Raji (cell line): ENCODE measurements around the gene ZNF722.

Experiments used
- POLR2A ChIP-seq: IDR thresholded peaks from 2 replicates; pipeline ENCODE4 v1.6.1; 2011; ENCODE audit warnings: low read depth, low read length, control low read depth; ENCODE audit not compliant: insufficient read depth

ZNF722 gene

DNA sequence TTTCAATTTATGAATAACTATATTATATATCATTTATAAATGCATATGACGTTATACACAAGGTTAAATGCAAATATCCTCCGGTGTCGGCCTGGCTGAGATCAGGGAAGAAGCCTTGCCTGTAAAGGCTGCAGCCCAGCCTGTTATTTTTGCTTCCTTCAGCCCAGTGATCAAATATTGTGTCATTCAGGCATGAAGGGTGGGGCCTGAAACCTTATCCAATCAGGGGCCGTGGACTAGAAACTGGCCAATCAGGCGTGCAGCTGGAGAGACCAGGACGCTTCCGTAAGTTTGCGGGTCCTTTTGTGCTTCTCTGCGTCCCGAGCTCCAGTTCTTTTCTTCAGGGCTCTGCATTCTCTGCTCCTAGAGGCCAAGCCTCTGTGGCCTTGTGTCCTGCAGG lies at the start of gene ZNF722:
Gene ZNF722 (plus strand): TSS at position 301 of the 400 bp plus-strand sequence. CDS start 113 bp downstream, outside the sequence.
- TF ChIP-seq POLR2A = no peak

DNA sequence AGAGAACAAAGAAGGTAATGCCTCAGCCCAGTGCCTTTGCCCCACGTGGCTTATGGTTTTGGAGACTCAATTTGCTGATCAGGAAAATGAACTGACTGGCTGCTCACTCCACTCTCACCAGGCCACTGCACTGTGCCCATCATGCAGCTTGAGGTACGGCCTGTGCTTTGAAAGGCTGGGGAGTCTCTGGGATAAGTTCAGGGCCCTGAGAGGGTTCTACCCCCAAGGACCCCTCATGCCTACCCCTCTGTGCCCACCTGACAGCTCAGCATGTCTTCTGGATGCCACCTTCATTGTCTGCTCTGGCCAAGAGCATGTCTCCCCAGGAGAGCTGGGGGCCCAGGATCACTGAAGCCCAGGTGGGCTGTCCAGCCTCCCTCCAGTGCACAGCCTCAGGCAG lies 45.5 kb upstream of the ZNF722 start:
- TF ChIP-seq POLR2A = no peak

DNA sequence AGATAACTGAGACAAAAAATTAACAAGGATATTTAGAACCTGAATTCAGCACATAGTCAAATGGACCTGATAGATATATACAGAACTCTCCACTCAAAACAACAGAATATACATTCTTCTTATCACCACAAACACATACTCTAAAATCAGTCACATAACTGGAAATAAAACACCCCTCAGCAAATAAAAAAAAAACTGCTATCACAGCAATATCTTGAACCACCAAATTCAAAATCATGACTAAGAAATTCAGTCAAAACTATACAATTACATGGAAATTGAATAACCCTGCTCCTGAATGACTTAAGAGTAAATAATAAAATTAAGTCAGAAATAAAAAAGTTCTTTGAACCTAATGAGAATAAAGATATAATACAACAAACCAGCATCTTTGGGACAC lies 30.0 kb upstream of the ZNF722 start:
- TF ChIP-seq POLR2A = no peak

DNA sequence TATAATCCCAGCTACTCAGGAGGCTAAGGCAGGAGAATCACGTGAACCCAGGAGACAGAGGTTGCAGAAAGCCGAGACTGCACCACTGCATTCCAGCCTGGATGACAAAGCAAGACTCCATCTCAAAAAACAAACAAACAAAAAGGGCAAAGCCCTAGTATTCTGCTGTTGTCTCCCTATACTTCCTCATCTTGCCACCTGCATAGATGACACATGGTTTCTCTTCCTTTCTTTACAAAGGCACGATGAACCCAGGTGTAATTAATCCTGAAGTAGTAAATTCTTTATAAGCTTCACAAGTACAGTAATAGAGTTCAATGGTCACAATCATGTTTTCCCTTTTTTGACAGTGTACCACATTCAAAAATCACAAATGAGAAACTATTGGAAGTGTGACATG lies 36.7 kb downstream of the ZNF722 start:
- no peak for TF ChIP-seq POLR2A

DNA sequence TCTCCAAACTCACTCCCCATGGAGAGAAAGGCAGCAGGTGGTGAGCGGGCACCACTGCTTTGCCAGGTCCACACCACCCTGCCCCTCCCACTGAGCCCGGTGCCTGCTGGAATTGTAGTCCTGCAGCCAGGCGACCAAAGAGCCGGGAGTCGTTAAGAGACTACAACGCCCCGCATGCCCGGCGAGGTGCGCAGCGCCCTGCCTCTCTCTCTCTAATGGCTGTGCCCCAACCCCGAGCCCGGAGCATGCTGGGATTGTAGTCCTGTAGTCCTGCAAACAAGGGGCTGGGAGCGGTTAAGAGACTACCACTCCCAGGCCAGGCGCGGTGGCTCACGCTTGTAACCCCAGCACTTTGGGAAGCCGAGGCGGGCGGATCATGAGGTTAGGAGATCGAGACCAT lies 38.4 kb downstream of the ZNF722 start:
- no peak for TF ChIP-seq POLR2A

DNA sequence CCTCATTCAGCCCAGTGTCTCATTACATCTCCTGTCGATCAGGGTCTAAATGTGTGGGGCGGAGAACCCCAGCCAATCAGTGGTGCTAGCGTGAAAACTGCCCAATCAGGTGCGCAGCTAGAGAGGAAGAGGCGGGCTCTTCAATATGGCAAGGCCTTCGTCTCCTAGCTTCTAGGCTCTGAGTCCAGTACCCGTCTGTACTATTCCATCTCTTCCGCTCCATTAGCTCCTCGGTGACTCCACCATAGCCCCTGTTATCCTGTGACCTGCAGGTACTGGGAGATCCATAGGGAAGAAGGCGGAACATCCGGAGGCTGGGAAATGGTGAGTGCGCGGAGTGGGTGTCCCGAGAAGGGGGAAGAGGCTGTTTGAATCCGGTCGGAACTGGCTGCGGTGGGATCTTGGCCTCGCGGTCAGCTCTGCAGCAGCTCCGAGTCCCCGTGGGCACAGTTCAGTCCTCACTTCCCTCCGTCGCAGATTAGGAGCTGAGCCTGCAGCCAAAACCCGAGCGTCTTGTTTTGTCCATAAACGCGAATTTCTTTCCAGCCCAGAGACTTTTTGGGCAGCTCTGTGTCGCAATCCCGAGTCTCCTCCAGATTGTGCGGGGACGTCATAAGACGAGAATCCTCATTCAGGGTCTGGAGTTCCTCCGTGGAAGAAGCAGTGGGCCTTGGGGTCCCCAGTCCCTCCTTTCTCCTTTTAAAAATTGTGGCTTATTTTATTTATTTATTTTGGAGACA lies 46.8 kb downstream of the ZNF722 start, which contains the start of gene ZNF727:
Gene ZNF727 (plus strand): TSS at position 134 of the 740 bp plus-strand sequence. CDS start 188 bp downstream, at position 322.
- no peak for TF ChIP-seq POLR2A

DNA sequence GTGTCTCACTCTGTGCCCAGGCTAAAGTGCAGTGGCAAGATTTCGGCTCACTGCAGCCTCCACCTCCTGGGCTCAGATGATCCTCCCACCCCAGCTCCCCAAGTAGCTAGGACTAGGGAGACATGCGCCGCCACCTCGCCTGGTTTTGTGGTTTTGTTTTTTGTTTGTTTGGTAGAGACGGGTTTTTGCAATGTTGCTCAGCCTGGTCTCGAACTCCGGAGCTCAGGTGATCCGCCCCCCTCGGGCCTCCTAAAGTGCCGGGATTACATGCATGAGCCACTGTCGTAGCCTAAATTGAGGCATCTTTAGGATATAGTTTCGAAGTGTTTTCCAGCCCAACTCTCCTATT lies 47.4 kb downstream of the ZNF722 start:
- no peak for TF ChIP-seq POLR2A
